Osteoblast (primary cell): ENCODE measurements around the gene ACTL6B. TPM values are rescaled to one million over a fixed set of nuclear protein-coding genes. Genes with fewer than 3 reads are reported as not detected.

Experiments
- DNase-seq: peaks from one replicate; pipeline ENCODE4 v3.0.0; 2011; ENCODE audit warnings: low spot score, mixed read lengths; ENCODE audit not compliant: insufficient read length; ENCODE audit errors: missing footprints
- H2AFZ ChIP-seq: 2 replicates; pipeline ENCODE4 v1.6.0; 2011; ENCODE audit warnings: mild to moderate bottlenecking, low read length
- H3K27ac ChIP-seq: 2 replicates; pipeline ENCODE4 v1.5.1; 2011; ENCODE audit warnings: mild to moderate bottlenecking, low read depth, low read length, moderate library complexity
- H3K27me3 ChIP-seq: 2 replicates; pipeline ENCODE4 v1.6.0; 2012; ENCODE audit warnings: mild to moderate bottlenecking, control low read depth, inconsistent platforms, low read length, moderate library complexity; ENCODE audit not compliant: insufficient read depth
- H3K36me3 ChIP-seq: 2 replicates; pipeline ENCODE4 v1.5.1; 2011; ENCODE audit warnings: mild to moderate bottlenecking, low read length, control low read depth, moderate library complexity; ENCODE audit not compliant: insufficient read depth
- H3K4me1 ChIP-seq: 2 replicates; pipeline ENCODE4 v1.5.1; 2011; ENCODE audit warnings: mild to moderate bottlenecking, low read length, control low read depth, moderate library complexity; ENCODE audit not compliant: insufficient read depth
- H3K4me2 ChIP-seq: 2 replicates; pipeline ENCODE4 v1.6.0; 2011; ENCODE audit warnings: mild to moderate bottlenecking, low read length; ENCODE audit not compliant: insufficient read depth
- H3K4me3 ChIP-seq: fragments of 200-600 bp; sonication (generic); 3 replicates; pipeline ENCODE4 v1.5.1; 2012; ENCODE audit warnings: mild to moderate bottlenecking, low read length, inconsistent platforms; ENCODE audit not compliant: insufficient read depth
- H3K79me2 ChIP-seq: 2 replicates; pipeline ENCODE4 v1.6.0; 2012; ENCODE audit warnings: mild to moderate bottlenecking, low read length, control low read depth, inconsistent platforms; ENCODE audit not compliant: insufficient read depth
- H3K9me3 ChIP-seq: 2 replicates; pipeline ENCODE4 v1.5.1; 2011; ENCODE audit warnings: low read depth, low read length, control low read depth
- H4K20me1 ChIP-seq: 2 replicates; pipeline ENCODE4 v1.6.0; 2012; ENCODE audit warnings: mild to moderate bottlenecking, low read length, control low read depth; ENCODE audit not compliant: insufficient read depth
- total RNA-seq: library from RNA; depleted of rRNA; stranded (reverse); fragments of >200 nt; gene quantifications from 2 replicates; pipeline ENCODE4 v1.2.3, GENCODE V29; 2012
- TF ChIP-seq, protein P1 (sequence below): IDR thresholded peaks from 2 replicates; pipeline ENCODE4 v1.5.1; 2011; ENCODE audit warnings: mild to moderate bottlenecking, low read depth, low read length, moderate library complexity; ENCODE audit errors: extremely low read depth

ACTL6B gene
- total RNA-seq, 1 donor = not detected

- H4K20me1 ChIP-seq = no peaks in the 10 kb centered on the region
- H3K9me3 ChIP-seq = no peaks in the 10 kb centered on the region
- H3K4me1 ChIP-seq = no peaks in the 10 kb centered on the region
- no peak overlapping the region for H2AFZ ChIP-seq
- TF ChIP-seq, protein P1, sequence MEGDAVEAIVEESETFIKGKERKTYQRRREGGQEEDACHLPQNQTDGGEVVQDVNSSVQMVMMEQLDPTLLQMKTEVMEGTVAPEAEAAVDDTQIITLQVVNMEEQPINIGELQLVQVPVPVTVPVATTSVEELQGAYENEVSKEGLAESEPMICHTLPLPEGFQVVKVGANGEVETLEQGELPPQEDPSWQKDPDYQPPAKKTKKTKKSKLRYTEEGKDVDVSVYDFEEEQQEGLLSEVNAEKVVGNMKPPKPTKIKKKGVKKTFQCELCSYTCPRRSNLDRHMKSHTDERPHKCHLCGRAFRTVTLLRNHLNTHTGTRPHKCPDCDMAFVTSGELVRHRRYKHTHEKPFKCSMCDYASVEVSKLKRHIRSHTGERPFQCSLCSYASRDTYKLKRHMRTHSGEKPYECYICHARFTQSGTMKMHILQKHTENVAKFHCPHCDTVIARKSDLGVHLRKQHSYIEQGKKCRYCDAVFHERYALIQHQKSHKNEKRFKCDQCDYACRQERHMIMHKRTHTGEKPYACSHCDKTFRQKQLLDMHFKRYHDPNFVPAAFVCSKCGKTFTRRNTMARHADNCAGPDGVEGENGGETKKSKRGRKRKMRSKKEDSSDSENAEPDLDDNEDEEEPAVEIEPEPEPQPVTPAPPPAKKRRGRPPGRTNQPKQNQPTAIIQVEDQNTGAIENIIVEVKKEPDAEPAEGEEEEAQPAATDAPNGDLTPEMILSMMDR = no peak
- no peak overlapping the region for H3K27ac ChIP-seq
- H3K4me2 ChIP-seq = no peak overlapping the region
- H3K36me3 ChIP-seq = no peaks in the 10 kb centered on the region
- no peak for DNase-seq
- H3K27me3 ChIP-seq = peaks cover 14% of the 10 kb centered on the region
- no peaks in the 10 kb centered on the region for H3K79me2 ChIP-seq
- H3K4me3 ChIP-seq = no peak overlapping the region
These were observed 6.3 kb downstream of the ACTL6B start for GRCh38 chr7:100649826-100650565.

- Histone ChIP-seq H3K9me3 (no peaks in the 10 kb centered on the region), H3K36me3 (no peaks in the 10 kb centered on the region), H3K27ac (no peak overlapping the region), H3K79me2 (no peaks in the 10 kb centered on the region), H3K4me2 (no peak overlapping the region), H3K27me3 (peaks cover 4% of the 10 kb centered on the region), H3K4me3 (no peak overlapping the region), H2AFZ (no peak overlapping the region), H4K20me1 (no peaks in the 10 kb centered on the region), H3K4me1 (no peaks in the 10 kb centered on the region)
- DNase-seq = peak; percentile 85
- TF ChIP-seq, protein P1 = no peak
These were observed 13.7 kb downstream of the ACTL6B start for GRCh38 chr7:100642534-100642907.

DNA sequence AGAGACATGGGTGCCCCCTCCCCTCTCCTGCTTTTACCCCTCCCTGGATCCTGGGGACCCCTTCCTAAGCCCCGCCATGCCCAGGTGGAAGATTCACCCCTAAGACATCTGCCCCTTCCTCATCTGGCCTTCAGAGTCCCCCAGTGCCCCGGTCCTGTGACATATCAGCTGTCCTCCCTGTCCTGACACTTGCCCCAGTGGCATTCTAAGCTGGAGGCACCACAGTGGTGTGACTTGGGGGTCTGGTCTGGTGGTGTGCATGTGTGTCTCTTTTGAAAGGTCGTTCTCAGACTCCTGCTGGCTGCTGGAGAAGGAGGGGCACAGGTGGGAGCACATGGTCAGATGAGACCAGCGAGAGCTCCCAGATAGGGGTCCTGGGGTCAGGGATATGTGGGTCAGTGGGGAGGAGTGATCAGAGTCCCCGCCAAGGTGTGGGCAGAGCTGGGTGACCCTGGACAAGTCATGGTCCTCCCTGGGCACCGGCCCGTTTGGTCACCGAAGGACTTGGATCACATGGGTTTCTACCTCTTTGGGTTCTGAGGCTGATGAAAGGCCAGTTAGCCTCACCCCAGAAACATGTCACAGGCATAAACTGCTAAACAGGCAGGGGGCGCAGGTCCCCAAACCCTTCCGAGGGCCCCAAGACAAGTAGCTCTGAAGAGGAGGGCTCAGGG, 14.3 kb downstream of the ACTL6B start:
- Histone ChIP-seq H3K4me1 (no peaks in the 10 kb centered on the region), H2AFZ (no peak overlapping the region), H3K9me3 (no peaks in the 10 kb centered on the region), H3K79me2 (no peaks in the 10 kb centered on the region), H4K20me1 (no peaks in the 10 kb centered on the region), H3K36me3 (no peaks in the 10 kb centered on the region), H3K27ac (no peak overlapping the region), H3K4me3 (no peak overlapping the region), H3K4me2 (no peak overlapping the region), H3K27me3 (peaks cover 4% of the 10 kb centered on the region)
- TF ChIP-seq, protein P1 = no peak
- DNase-seq = peak; percentile 63

DNA sequence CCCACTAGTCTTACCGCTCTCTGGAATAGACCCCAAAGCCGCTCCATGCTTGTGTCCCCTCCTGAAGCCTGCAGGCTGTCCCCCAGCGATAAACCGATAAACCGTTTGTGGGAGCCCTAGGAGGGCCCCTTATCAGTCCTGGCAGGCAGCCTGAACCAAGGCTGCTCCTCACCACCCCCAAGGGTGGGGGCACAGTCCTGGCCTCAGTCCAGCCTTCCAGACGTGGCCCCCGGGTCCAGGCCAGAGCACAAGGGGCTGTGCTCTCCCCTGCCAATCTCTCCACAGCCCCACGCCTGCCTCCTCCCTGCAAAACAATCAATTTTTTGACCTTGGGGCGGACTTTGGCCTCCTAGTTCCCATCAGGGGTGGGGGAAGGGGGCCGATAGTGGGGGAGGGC, 14.8 kb downstream of the ACTL6B start, which contains the start of gene TFR2:
TSS of gene TFR2 (minus strand) at position 90 of the 397 bp plus-strand sequence. CDS start at position 47, 43 bp downstream.
- Histone ChIP-seq H3K79me2 (no peaks in the 10 kb centered on the region), H4K20me1 (no peaks in the 10 kb centered on the region), H3K9me3 (no peaks in the 10 kb centered on the region), H3K4me2 (no peak within 1 kb of the TSS), H3K4me1 (no peaks in the 10 kb centered on the region), H3K27me3 (peaks cover 4% of the 10 kb centered on the region), H3K4me3 (no peak within 1 kb of the TSS), H2AFZ (no peak within 1 kb of the TSS), H3K27ac (no peak within 1 kb of the TSS), H3K36me3 (no peaks in the 10 kb centered on the region)
- DNase-seq = no peak
- TF ChIP-seq, protein P1 = no peak
